HG02798 (cell line): Measurements from ENCODE around the gene PRDM12.

Experiments used
- ATAC-seq: cut with Tn5 transposase; IDR thresholded peaks from one replicate; pipeline ENCODE4 v1.9.1; 2021; ENCODE audit warnings: mild to moderate bottlenecking; ENCODE audit not compliant: unreplicated experiment, poor library complexity

PRDM12 gene

GRCh38 chr9:130635721-130636647, 28.4 kb upstream of the PRDM12 start:
- ATAC-seq: no peak

GRCh38 chr9:130636648-130637020, 27.8 kb upstream of the PRDM12 start:
- no peak for ATAC-seq

- ATAC-seq: no peak
These were observed 25.9 kb upstream of the PRDM12 start for GRCh38 chr9:130638284-130639123.

DNA sequence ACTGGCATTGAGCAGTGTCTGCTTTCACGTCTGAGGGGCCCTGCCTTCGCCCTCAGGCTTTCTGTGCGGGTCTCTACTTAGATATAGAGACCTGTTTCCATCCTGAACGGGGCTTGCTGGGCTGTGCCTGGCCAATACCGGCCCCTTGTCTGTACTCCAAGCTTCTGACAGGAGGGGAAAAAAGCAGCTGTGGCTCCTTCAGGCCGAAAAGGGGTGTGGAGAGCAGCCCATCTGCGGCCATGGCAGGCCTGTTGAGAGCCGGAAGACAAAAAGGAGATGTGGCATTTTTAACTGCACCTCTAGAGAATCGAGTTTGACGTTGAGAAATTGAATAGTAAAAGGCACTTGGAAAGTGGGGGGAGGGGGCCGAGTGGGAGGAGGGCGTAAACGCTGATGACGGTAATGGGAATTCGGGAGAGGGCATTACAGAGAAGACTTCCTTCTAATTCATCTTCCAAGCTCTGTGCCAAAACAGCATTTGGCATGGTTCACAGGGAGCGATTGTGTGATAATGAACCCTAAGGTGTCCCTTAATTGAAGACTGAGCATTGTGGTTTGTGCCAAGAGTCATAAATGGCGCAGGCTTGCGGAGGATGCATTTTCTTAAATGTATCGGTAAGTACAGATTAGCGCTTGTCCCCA, 25.1 kb upstream of the PRDM12 start:
- ATAC-seq: no peak

GRCh38 chr9:130639866-130640555, 24.4 kb upstream of the PRDM12 start:
- ATAC-seq: no peak

- no peak for ATAC-seq
These were observed 23.7 kb upstream of the PRDM12 start for GRCh38 chr9:130640681-130641080.

DNA sequence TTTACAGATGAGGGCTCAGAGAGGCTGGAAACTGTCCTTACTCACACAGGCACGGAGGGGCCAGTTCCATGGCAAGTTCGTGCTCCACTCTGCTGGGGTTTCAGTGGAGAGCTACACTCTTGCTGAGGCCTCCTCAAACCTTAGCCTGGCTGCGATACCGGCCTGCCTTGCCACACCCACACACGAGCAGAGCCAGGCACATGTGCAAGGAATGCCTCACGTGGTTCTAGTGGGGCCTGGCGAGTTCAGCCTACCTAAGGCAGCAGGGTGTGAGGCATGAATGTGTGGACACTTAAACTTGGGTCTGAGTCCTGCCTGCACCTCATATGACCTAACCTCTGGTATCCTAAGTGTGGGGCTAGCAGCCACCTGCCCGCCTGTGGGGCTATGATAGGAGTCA, 21.5 kb upstream of the PRDM12 start:
- no peak for ATAC-seq

GRCh38 chr9:130651221-130651620, 13.2 kb upstream of the PRDM12 start:
- ATAC-seq: no peak

DNA sequence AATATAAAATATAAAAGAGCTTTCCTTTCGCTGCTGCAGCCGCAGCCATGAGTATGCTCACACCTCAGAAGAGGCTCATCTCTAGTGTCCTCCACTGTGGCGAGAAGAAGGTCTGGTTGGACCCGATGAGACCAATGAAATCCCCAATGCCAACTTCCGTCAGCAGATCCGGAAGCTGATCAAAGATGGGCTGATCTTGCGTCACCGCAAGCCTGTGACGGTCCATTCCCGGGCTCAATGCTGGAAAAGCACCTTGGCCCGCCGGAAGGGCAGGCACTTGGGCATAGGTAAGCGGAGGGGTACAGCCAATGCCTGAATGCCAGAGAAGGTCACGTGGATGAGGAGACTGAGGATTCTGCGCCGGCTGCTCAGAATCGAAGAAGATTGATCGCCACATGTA, 12.6 kb upstream of the PRDM12 start:
- ATAC-seq: no peak

DNA sequence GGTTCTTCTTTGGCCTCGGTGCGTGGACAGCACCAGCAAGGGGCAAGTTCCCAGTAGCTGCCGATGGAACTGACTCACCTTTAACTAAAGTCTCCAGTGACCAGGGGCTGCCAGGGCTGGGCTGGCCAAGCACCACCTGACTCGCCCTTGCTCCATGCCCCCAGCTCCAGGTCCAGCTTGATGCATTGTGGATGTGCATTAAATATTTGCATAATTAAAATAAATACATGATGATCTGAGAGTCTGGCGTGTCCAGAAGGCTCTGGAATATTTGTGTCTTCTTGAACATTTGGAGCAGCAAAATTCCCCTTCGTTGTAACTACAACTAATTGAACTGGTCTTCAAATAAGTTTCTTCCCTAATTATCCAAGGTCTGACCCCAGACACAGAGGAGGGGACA, 9.5 kb upstream of the PRDM12 start:
- no peak for ATAC-seq

DNA sequence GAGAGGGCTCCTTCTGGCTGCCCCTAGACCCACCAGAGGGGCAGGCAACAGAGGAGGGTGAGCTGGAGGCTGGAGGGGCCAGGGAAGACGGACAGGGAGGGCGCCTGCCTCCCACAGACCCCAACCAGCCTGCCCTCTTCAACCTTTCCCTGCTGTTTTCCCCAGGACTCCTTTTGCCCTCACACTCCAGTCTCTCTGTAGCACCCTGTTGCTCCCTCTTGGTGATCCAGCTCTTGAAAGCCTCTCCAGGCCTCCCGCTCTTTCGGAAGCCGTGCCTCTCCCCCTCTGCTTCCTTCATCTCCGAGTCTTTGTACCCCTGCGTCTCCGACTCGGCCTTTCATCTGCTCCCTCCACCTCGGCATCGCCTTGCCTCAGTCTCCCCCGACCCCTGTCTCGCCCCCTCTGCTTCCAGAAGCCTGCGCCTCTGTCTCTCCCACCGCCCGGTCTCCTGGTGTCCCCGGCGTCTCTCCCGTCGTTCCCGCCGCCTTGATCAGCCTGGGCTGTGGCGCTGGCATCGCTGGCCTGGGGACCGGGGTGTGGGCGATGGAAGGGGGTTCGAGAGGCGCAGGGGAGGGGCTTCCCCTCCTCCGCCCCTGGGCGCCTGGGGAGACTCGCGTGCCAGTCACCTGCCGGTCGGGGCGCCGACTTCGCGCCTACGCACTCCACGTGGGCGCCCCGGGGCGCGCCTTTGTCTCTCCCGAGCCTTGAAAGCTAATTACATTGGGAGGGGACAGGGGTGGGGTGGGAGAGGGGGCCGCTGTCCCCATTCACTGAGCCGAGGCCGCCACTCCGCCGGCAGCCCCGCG, 5.3 kb upstream of the PRDM12 start:
- no peak for ATAC-seq

GRCh38 chr9:130659699-130660248, 4.6 kb upstream of the PRDM12 start:
- ATAC-seq: no peak

- no peak for ATAC-seq
These were observed 4.1 kb upstream of the PRDM12 start for GRCh38 chr9:130660326-130660682.

- no peak for ATAC-seq
These were observed 3.5 kb upstream of the PRDM12 start for GRCh38 chr9:130660683-130661450.

GRCh38 chr9:130661451-130662098, 2.8 kb upstream of the PRDM12 start:
- ATAC-seq: no peak

DNA sequence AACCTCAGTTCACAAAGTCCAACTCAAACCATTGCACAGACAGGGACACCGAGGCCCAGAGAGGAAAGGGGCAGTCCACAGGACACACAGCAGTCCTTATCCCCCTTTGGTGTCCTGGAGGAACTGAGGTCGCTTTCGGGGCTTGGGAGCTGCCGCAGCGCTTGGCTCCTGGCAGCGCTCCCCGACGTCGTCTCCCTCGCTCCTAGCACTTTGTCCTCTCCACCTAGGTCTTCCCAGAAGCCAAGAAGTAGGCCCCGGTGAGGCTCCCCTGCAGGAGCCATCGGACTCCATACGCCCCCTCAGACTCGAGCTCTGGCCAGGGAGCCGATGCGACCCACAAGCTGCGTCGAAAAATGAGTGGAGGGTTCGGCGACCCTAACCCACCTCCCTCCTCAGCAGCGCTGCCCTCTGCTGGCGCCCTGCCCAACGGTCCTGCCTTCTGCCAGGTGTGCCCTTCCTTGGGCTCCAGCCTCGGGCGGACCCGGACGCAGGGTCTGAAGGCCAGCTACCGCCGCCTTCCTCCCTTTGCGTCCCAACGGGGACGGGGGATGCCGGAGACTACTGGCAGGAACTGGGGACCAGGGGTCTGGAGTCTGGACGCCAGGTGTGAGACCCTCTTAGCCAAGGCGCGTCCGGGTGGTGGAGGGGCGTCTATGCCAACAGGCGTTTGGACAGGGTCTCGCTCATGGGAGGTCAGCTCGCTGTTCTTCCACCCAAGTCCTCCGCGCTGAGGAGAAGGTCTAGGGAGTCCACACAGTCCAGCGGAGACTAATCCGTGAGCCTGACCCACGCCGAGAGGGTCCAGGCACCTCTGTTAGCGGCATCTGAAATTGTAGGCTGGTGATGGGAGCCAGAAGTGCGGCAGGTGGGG, 2.1 kb upstream of the PRDM12 start:
- ATAC-seq: no peak

DNA sequence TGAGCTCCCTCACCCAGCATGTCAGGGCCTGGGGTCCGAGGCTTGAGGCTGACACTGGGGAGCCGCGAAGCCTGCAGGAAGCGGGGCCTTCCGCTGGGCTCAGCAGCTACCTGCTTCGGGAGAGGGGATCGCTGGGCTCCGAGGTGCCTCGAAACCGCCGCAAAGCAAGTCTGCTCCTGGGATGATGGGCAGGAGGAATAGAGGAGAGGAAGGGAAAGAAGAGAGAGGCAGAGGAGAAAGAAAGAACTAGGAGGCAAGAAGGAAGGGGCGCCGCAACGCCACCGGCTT, 1.5 kb upstream of the PRDM12 start:
- no peak for ATAC-seq
